Activated T-helper 9 cell treated with anti-CD3 and anti-CD28 coated beads, Interleukin-2, amount 50 U/mL, for 16 hours (primary cell): ENCODE measurements around the gene PXYLP1.

ENCODE experiments used
- DNase-seq: peaks from one replicate; pipeline ENCODE4 v3.0.0-alpha.2; 2020; ENCODE audit warnings: low read depth

The PXYLP1 gene

DNA sequence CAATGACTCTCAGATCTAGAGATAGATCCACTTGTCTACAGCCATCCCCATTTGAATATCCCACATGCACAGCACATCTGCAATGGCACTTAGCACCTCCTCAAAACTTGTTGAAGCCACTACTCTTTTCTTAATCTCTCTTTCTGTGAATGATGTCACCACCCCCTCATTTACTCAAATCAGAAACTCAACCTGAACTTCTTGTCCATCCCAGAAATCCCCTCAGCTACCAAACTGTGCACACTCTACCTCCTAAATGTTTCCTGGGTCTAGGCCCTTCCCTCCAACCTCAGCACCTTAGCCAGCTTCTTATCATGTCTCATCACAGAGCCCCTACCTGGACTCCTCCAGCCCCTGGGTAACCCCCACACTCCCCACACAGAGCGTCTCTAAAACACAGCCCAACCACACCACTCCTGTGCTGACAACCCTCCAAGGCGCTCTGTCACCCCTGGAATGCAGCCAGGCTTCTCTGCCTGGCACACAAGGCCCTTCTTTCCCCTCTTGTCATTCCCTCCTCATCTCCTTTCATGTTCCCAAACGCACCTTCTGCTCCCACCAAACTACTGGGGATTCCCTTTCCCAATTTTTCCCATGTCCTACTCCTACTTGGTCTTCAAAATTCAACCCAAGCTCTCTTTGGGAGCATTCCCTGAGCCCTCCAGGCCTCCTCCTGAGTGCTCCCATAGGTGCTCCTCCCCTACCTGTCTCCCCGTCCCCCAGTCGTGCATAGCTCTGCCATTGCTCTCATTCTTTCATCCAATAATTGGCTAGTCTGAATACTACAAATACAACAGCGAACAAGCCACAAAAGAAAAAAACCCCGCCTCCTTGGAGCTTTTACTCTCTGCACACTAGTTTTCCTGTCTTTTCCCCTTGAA, 96.9 kb downstream of the PXYLP1 start:
- no peak for DNase-seq

DNA sequence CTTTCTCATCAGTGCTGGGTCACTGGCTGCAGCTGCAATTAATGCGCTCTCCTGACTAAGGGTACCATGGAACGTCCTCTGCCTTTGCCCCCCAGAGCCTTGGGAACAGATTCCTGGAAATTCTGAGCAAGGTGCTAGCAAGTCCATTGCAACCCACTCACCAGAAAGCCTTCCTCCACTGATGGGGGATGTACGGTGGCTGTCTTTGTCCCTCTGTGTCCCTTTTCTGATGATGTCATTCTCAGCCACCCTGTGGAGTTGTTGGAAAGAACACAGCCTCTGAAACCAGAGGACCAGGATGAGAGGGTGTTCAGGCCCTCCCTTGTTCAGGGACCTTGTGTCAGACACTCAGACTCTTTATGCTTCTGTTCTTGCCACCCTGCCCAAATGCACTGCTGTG, 98.6 kb downstream of the PXYLP1 start:
- DNase-seq = no peak

DNA sequence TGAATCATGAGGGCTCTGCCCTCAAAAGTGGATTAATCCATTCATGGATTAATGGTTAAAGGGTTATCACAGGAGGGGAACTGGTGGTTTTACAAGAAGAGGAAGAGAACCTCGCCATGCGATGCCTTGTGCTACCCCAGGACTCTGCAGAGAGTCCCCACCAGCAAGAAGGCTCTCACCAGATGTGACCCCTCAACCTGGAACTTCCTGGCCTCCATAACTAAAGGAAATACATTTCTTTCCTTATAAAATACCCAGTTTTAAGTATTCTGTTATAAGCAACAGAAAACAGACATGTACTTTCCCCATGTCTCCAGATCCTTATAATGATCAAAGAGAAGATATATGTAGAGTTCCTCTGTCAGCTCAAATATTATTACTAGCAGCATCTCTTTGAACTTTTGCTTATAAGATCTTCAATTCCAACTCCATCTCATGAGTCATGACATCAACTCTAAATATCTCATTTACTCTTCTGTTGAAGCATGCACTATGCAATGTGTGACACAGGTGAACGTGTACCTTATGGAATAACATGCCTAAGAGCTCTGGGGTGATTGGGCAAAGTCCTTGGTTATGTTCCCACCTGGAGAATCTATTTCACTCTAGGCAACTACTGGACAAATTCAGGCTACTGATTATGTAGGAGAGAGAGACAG, 99.2 kb downstream of the PXYLP1 start:
- no peak for DNase-seq

DNA sequence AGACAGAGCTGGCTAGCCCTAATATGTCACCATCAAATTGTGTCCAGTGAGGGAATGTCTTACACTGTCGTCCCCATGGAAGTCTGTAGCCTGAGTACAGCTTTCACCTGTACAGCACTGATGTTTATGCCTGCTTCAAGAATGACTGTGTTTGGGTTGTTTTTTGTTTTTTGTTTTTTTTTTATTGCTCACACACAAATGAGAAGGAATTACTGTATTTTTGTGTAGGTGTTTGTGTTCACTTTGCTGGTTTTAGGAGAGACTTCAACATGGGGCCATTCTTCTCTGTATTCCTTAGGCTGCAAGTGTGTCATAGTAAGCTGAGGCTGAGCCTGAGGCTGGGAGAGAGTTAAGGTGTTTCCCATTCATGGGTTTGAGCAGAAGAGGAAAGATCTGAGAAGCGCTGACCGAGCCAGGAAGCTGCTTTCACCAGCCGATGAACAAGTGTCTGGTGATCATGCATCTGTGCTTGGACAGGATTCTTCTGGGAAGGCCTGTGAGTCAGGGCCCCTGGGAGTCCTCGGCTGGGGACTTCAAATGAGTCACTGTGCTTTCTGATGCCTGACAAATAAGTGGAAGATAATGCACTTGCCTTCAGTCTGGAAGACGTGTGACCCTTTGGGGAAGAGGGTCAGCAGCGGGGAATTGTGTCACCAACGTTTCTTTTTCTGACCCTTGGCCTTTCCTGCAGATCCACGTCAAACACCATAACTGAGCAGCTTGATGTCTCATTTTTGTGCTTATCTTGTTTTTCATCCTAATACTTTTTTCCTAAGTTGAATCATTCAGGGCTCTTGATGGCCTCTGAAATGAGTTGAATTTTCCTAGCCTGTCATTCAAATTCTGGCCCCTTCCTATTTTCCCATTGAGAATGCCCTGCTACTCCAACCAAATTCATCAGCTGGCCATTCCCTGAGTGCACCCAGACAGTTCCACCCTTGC, 100.0 kb downstream of the PXYLP1 start:
- DNase-seq = no peak

DNA sequence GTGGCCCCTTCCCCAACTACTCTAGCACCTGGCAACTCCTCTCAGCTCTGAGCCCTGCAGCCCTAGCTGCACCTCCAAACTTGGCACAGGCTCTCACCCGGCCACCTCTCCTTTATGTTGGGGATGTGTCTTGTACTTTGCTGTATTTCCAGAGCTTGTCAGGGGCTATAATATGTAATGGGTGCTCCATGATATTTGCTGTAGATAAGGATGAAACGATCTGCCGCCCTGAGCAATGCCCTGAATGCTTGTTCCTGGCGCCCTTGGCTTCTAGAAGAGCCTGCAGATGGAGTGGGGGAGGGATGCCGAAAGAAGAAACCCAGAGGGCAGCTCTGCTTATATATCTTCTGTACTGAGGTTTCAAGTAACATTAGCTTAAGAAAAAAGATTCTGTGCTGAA, 100.8 kb downstream of the PXYLP1 start:
- DNase-seq = no peak

DNA sequence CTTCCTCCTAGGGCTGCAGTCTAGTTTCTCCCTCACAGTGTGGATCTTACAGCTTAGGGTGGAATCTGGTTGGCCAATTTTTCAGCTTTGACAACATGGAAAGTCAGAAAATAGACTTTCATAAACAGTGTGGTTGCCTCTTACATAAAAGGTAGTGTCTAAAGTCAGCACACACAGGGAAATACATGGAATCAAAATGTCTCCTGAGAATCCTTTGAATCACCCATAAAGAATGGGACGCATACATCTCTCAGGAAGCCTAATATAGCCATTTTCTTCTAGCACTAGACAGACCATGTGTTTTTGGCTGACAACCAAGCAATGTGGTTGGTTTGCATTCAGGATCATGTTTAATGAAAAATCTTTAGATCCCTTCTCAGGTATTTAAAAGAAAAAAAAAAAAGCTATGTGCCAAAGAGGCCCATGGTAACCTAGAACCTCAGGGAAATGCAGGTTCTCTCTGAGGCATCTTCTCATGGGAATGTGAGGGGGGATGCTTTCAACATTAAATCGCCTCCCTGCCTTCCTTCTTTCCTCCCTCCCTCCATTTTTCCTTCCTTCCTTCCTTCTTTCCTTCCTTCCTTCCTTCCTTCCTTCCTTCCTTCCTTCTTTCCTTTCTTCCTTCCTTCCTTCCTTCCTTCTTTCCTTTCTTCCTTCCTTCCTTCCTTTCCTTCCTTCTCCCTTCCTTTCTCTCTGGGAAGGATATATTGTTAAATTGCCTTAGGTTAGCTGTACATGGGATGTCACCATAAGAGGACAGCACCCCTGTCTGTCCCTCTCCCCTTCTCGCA, 102.4 kb downstream of the PXYLP1 start:
- no peak for DNase-seq

DNA sequence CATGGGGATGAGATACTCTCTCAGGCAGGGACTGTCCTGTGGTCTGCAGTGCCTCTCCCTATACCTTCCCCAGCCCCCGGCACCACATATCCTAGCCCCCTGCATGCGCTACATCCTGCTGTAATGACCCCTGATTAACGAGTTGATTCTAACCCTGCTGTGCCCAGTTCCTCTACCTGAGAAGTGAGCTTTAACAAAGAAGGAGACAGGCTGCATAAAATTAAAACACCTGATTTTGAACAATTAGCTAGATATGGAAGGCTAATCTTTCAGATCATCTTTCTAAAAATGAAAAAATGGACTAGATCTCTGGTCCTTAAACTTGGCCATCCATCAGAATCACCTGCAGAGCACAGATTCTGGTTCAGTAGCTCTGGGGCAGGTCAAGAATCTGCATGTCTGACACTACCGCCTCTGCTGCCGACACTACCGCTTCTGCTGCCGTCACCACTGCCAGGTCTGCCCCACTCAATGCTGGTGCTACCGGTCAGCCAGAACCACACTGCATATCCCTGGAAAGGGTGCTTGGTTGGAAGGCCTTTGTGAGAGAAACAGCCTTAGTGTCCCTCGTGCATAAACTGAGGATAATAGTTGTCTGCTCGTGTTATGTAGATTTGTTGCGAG, 103.1 kb downstream of the PXYLP1 start:
- DNase-seq = no peak

DNA sequence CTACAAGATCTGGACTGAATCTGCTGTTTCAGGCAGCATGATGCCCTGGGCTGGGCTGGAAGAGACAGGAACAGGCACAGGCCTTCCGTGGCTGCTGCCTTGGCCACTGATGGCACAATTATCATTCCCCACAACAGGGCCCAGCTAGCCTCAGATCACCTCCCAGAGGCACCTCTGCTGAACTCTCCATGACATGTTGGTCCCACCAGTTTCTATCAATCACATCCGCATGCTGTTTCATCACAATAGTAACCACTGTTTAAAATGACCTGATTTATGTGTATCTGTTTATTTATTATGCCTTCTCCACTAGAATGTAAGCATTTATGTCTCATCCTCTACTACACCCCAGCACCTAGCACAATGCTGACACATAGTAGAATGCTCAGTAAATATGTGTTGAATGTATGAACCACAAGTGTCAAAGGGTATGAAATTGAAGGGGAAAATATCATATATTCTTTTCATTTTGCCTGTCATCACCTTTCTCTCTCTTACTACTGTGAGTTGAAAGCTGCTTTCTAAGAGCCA, 104.0 kb downstream of the PXYLP1 start:
- no peak for DNase-seq

DNA sequence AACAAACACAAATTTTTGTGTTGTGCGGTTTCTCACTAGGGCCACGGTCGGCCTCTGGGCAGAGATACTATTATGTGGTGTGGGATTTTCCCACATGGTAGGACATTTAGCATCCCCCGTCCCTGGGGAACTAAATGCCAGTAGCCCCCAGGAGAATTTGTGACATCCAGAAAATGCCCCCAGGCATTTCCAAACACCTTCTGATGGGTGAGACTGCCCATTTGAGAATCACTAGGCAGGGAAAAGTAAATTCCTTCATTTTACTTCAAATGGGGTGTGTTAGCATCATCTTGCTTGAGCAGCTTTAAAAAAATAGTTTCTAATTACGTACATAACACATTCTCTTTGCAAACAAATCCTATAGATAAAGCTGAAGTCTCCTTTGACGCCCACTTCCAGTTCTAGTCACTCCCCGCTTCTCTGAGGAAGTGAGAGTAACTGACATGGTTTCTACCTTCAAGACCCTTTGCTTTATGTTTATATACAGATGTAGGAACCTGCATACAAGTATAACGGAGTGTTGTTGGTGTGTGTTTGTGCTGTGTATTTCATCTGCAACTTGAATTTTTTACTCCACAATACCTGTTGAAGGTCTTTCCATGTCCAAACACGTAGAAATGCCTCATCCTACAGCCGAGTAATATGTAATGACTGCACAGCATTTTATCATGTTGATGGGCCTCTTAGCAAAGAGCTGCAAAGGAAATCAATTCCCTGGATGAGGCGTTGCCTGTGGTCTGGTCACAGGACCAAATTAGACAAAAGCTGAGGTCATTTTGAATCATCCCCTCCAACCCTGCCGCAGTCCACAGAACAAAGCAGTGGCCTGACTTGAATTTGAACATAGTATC, 105.3 kb downstream of the PXYLP1 start:
- no peak for DNase-seq

DNA sequence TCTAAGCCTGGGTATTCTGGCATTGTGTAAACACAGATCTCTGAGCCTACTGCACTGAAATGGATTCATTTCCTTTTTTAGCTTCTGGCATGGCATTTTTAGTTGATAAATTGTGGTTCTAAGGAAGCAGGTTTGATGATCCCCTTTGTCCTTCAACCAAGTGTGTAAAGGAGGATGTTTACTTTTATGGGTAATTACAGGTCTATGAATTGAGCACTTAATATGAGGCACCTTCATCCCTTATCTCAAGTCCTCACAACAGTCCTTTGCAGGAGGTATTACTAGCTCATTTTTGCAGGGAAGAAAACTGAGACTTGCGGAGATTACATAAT, 105.9 kb downstream of the PXYLP1 start:
- no peak for DNase-seq

DNA sequence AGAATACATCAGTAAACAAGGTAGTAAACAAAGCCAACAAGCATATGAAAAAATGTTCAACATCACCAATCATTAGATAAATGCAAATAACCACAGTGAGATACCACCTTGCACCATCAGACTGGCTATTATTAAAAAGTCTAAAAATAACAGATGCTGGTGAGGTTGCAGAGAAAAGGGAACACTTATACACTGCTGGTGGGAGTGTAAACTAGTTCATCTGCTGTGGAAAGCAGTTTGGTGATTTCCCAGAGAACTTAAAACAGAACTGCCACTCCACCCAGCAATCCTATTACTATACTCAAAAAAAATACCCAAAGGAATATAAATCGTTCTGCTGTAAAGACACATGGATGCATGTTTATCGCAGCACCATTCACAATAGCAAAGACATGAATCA, 106.4 kb downstream of the PXYLP1 start:
- no peak for DNase-seq

DNA sequence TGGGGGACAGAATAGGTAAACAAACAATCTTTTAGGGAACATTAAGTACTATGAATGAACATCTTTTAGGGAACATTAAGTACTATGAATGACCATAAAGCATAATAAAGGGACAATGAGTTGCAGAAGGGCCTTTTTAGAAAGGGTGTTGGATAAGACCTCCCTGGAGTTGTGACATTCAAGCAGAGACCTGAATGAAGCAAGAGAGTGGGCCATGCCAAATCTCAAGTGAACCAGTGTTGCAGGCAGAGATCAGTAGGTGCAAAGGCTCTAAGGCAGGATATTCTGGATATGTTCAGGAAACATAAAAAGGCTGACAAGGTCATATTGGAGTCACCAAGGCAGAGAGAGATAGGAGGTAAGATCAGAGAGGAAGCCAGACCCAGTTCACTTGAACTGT, 107.3 kb downstream of the PXYLP1 start:
- no peak for DNase-seq

DNA sequence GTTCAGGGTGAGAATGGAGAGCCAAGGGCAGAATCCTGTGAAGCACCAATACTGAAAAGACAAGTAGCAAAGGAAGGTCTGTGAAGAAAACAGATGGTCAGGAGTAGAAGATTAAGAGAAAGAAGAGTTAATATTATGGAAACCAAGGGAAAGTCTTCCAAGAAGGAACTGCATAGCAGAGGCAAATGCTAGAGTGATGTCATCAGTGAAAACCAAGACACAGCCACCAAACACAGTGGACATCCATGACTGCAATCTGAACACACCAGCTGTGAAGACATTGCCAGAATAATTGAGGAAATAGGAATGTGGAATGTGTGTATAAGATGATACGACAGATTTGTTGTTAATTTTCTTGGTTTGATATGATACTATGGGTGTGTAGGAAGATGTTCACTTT, 109.9 kb downstream of the PXYLP1 start:
- DNase-seq = no peak

DNA sequence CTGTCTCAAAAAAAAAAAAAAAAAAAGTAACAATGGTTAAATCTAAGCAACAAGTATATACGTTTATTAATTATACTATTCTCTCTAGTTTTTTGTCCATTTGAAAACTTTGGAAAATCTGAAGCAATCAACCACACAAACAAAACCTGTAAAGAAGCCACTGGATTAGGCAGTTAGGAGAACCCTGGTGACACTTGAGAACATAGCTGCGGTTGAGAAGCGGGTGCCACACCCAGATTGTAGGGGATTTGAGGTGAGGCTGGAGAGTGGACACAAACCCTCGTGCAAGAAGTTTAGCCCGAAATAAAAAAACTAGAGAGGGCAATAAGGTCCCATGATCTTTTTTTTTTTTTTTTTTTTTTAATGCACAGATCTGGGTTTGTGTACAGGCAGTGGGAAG, 110.8 kb downstream of the PXYLP1 start:
- no peak for DNase-seq

DNA sequence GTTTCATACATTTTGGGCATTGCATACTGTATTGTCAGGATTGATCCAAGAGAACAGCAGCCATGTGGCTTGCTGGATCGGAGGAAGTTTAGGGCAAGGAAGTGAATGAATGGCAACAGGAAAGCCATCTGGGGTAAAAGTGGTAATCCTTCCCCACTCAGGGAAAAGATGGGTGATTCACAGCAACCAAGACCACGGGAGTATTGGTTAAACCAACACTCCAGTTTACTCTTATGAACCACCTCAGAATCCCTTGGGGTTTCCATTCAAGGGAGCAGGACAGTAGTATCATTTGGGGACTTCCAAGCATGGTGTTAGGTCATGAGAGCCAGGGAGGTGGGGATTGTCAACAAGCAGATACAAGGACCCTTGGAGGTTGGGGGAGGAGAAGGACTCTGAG, 111.5 kb downstream of the PXYLP1 start:
- no peak for DNase-seq

DNA sequence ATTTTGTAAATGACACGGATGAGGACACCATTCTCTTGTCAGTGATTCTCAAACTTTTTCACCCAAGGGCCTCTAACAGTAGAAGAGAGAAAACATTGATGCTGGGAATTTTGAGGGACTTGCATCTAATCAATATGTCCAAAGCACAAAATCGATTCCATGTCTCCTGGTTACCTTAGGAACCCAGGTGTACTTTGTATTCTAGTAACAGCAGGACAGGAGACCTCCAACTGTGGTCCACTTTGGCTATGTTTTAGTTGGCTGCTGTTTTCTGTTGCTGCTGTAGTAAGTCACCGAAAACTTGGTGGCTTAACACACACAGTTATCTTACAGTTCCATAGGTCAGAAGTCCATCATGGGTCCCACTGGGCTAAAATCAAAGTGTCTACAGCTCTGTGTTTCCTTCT, 112.2 kb downstream of the PXYLP1 start:
- no peak for DNase-seq
